B cell (primary cell): ENCODE measurements around the gene RBM44. TPM values are rescaled to one million over a fixed set of nuclear protein-coding genes. Genes with fewer than 3 reads are reported as not detected.
A peak's percentile ranks its signal among the peaks of the same experiment; 100 is the strongest.

ENCODE experiments used
- ATAC-seq: fragments of 200-7000 bp; cut with Tn5 transposase; one replicate; pipeline ENCODE4 v1.10.0; 2021; ENCODE audit warnings: low read depth, mild to moderate bottlenecking, moderate number of reproducible peaks, moderate library complexity
- CTCF ChIA-PET: fragments of 350-600 bp; sonication (Branson Sonifier 250); formaldehyde crosslinking; loops from one replicate; lab custom pipeline; 2021; ENCODE audit warnings: antibody characterized with exemption, inconsistent platforms; lab: Charles Lee
- POLR2A ChIA-PET: fragments of 350-600 bp; sonication (Branson Sonifier 250); formaldehyde crosslinking; loops from one replicate; lab custom pipeline; 2021; ENCODE audit warnings: antibody characterized with exemption; lab: Charles Lee
- DNase-seq: peaks from one replicate; pipeline ENCODE4 v3.0.0; 2013
- H2AFZ ChIP-seq: 2 replicates; pipeline ENCODE4 v1.6.1; 2012; ENCODE audit warnings: mild to moderate bottlenecking, low read depth, low read length; ENCODE audit not compliant: insufficient read depth, poor library complexity, severe bottlenecking
- H3K27ac ChIP-seq, 2 donors: 1 replicate in 1 of 2; 2 replicates in 1 of 2; pipeline ENCODE4 v1.5.1; 2012 to 2013; ENCODE audit warnings: low read length in 2 of 2, mild to moderate bottlenecking in 2 of 2, moderate library complexity in 1 of 2
- H3K27me3 ChIP-seq, 4 experiments: fragments of 200-600 bp in 1 of 4; sonication (generic) in 1 of 4; replicated peaks in 1 of 4; 1 replicate in 2 of 4; 2 replicates in 2 of 4; pipeline versions ENCODE4 v1.6.1 to v1.7.0; 2013 to 2016; ENCODE audit warnings: low read length in 3 of 4, mild to moderate bottlenecking in 2 of 4, mixed read lengths in 1 of 4, moderate library complexity in 1 of 4; ENCODE audit not compliant: insufficient read depth in 4 of 4, control insufficient read depth in 3 of 4; ENCODE audit errors: control extremely low read depth in 1 of 4
- H3K36me3 ChIP-seq, 2 experiments: replicated peaks in 1 of 2; 1 replicate in 1 of 2; 2 replicates in 1 of 2; pipeline versions ENCODE4 v1.6.1 to v1.7.1; 2013; ENCODE audit warnings: low read length in 1 of 2; ENCODE audit not compliant: insufficient read depth in 2 of 2, control insufficient read depth in 1 of 2; ENCODE audit errors: control extremely low read depth in 1 of 2, extremely low read depth in 1 of 2
- H3K4me1 ChIP-seq, 2 donors: fragments of 200-600 bp in 1 of 2; sonication (generic) in 1 of 2; 1 replicate in 1 of 2; 2 replicates in 1 of 2; pipeline versions ENCODE4 v1.5.1 to v1.6.1; 2013 to 2017; ENCODE audit warnings: low read length in 2 of 2; ENCODE audit not compliant: control insufficient read depth in 2 of 2, insufficient read depth in 2 of 2
- H3K4me2 ChIP-seq: replicated peaks from 2 replicates; pipeline ENCODE3; 2012; ENCODE audit warnings: mild to moderate bottlenecking, low read depth, low read length; ENCODE audit not compliant: poor library complexity, severe bottlenecking
- H3K4me3 ChIP-seq, 5 experiments: fragments of 200-600 bp in 1 of 5; sonication (generic) in 1 of 5; 1 replicate in 3 of 5; 2 replicates in 2 of 5; pipeline versions ENCODE4 v1.5.1 to v1.7.0; 2011 to 2016; ENCODE audit warnings: low read length in 4 of 5, mild to moderate bottlenecking in 4 of 5, low read depth in 2 of 5, control low read depth in 1 of 5, moderate library complexity in 1 of 5; ENCODE audit not compliant: insufficient read depth in 1 of 5; ENCODE audit errors: control extremely low read depth in 1 of 5, extremely low read depth in 1 of 5
- H3K79me2 ChIP-seq: fragments of 200-600 bp; sonication (generic); one replicate; pipeline ENCODE4 v1.6.0; 2016; ENCODE audit warnings: low read length; ENCODE audit not compliant: control insufficient read depth, insufficient read depth
- H3K9ac ChIP-seq: fragments of 200-600 bp; sonication (generic); 2 replicates; pipeline ENCODE4 v1.6.1; 2017; ENCODE audit warnings: mild to moderate bottlenecking, low read length, moderate library complexity
- H3K9me3 ChIP-seq, 3 donors: one replicate each; pipeline versions ENCODE4 v1.6.1 to v1.7.1; 2013; ENCODE audit warnings: low read length in 2 of 3; ENCODE audit not compliant: control insufficient read depth in 2 of 3, insufficient read depth in 1 of 3; ENCODE audit errors: control extremely low read depth in 1 of 3
- H4K20me1 ChIP-seq: 2 replicates; pipeline ENCODE4 v1.6.0; 2012; ENCODE audit warnings: mild to moderate bottlenecking, low read length; ENCODE audit not compliant: insufficient read depth, control insufficient read depth, poor library complexity, severe bottlenecking
- H3K27ac Mint-ChIP-seq: one replicate; pipeline ENCODE4 v1.8.0; 2021; ENCODE audit warnings: mixed read lengths
- H3K27me3 Mint-ChIP-seq: one replicate; pipeline ENCODE4 v1.8.0; 2021; ENCODE audit warnings: mixed read lengths
- H3K4me1 Mint-ChIP-seq: one replicate; pipeline ENCODE4 v1.8.0; 2021; ENCODE audit warnings: mixed read lengths
- H3K4me3 Mint-ChIP-seq: one replicate; pipeline ENCODE4 v1.8.0; 2021; ENCODE audit warnings: mixed read lengths
- H3K9me3 Mint-ChIP-seq: one replicate; pipeline ENCODE4 v1.8.0; 2022; ENCODE audit warnings: mixed read lengths; ENCODE audit not compliant: insufficient read depth
- CTCF ChIP-seq: fragments of 200-600 bp; IDR thresholded peaks from one replicate; pipeline ENCODE4 v1.8.0; 2022; ENCODE audit warnings: antibody characterized with exemption, mild to moderate bottlenecking
- EZH2 ChIP-seq: IDR thresholded peaks from 2 replicates; pipeline ENCODE4 v1.6.1; 2012; ENCODE audit warnings: borderline replicate concordance, low read depth, mild to moderate bottlenecking, moderate library complexity, low read length; ENCODE audit not compliant: insufficient read depth, poor library complexity, severe bottlenecking
- WGBS: methylation state at CpG from one replicate; pipeline ENCODE4 v1.1.5; 2013; ENCODE audit warnings: missing lambda C conversion rate; ENCODE audit not compliant: insufficient coverage; 5-methylcytosine and 5-hydroxymethylcytosine counted together
- intact Hi-C: fragments of 100-400 bp; cut with micrococcal nuclease; formaldehyde crosslinking; loops from one replicate; pipeline ENCODE4 v1.10.0; 2022
- polyA plus RNA-seq: library from polyadenylated mRNA; depleted of rRNA; stranded (reverse); fragments of >200 nt; gene quantifications from 2 replicates; pipeline ENCODE4 v1.2.3, GENCODE V29; 2012
- total RNA-seq, 2 donors: library from RNA; stranded (reverse); fragments of 120-200 nt in 1 of 2; gene quantifications; 1 replicate in 1 of 2; 2 replicates in 1 of 2; pipeline versions ENCODE4 v1.2.3 to v1.2.4, GENCODE V29; 2013 to 2022

Gene RBM44
- total and polyA plus RNA-seq, 2 donors (not counting 1 experiment from before 2014, with no cell fraction given), result 0.39 to 1.3 TPM

GRCh38 chr2:237752761-237753165 lies 45.8 kb upstream of the RBM44 start:
- POLR2A ChIA-PET, result no interaction called here

GRCh38 chr2:237754182-237754581 lies 44.4 kb upstream of the RBM44 start:
- no peak overlapping the region for H3K4me3 ChIP-seq
- no peaks in the 10 kb centered on the region for H3K9me3 Mint-ChIP-seq
- H3K27me3 ChIP-seq, result no peaks in the 10 kb centered on the region
- H3K36me3 ChIP-seq, result peaks cover 14 to 75% of the 10 kb centered on the region in 2 experiments
- no peak overlapping the region for H3K9ac ChIP-seq
- WGBS, result no CpG with 5 or more reads among the region's 3 CpGs
- H3K79me2 ChIP-seq, result peaks cover 29% of the 10 kb centered on the region
- no peak for ATAC-seq
- peaks cover 10% of the 10 kb centered on the region for H3K4me1 Mint-ChIP-seq
- no peaks in the 10 kb centered on the region for H3K27me3 Mint-ChIP-seq
- POLR2A ChIA-PET, result no interaction called here
- H3K4me3 Mint-ChIP-seq, result no peak overlapping the region
- DNase-seq, result no peak
- H3K27ac Mint-ChIP-seq, result no peak overlapping the region
- no peak overlapping the region for H3K27ac ChIP-seq
- no peak overlapping the region for H2AFZ ChIP-seq
- no peaks in the 10 kb centered on the region for H3K4me1 ChIP-seq
- H3K9me3 ChIP-seq, result no peaks in the 10 kb centered on the region
- TF ChIP-seq EZH2 (no peak), CTCF (no peak)
- peaks cover 38% of the 10 kb centered on the region for H4K20me1 ChIP-seq
- intact Hi-C loops, result no loop called here
- H3K4me2 ChIP-seq, result no peak overlapping the region
- CTCF ChIA-PET, result interaction anchor here (1.3 to 2.3 kb wide), 5 partner anchors 10 to 241 kb away, joined by 4 to 24 read pairs (median 6); no protein-coding TSS in a partner anchor

More at GRCh38 chr2:237752761-237753165, 45.8 kb upstream of the RBM44 start:
- peak; percentile 46 for DNase-seq
- Mint-ChIP-seq H3K27me3 (no peaks in the 10 kb centered on the region), H3K27ac (no peak overlapping the region), H3K4me1 (peaks cover 10% of the 10 kb centered on the region), H3K4me3 (no peak overlapping the region), H3K9me3 (no peaks in the 10 kb centered on the region)
- TF ChIP-seq CTCF, result no peak
- TF ChIP-seq EZH2, result no peak
- no peak overlapping the region for H3K27ac ChIP-seq
- H3K4me1 ChIP-seq, result no peaks in the 10 kb centered on the region
- peaks cover 0 to 4% (median 0%) of the 10 kb centered on the region in 3 donors for H3K9me3 ChIP-seq
- no peaks in the 10 kb centered on the region for H3K27me3 ChIP-seq
- H2AFZ ChIP-seq, result no peak overlapping the region
- peaks cover 46% of the 10 kb centered on the region for H4K20me1 ChIP-seq
- 39% methylated on average over 3 of the region's 5 CpGs for WGBS
- H3K4me3 ChIP-seq, result no peak overlapping the region
- H3K79me2 ChIP-seq, result peaks cover 42% of the 10 kb centered on the region
- intact Hi-C loops, result no loop called here
- CTCF ChIA-PET, result interaction anchor here (1.1 kb wide), 1 partner anchor 510 kb away, joined by 4 read pairs; no protein-coding TSS in a partner anchor
- no peak overlapping the region for H3K4me2 ChIP-seq
- peaks cover 15 to 74% of the 10 kb centered on the region in 2 experiments for H3K36me3 ChIP-seq
- H3K9ac ChIP-seq, result no peak overlapping the region
- peak; percentile 66 for ATAC-seq
